ENCODE measurements around the gene AGAP1.
A peak's percentile ranks its signal among the peaks of the same experiment; 100 is the strongest.

The AGAP1 gene

DNA sequence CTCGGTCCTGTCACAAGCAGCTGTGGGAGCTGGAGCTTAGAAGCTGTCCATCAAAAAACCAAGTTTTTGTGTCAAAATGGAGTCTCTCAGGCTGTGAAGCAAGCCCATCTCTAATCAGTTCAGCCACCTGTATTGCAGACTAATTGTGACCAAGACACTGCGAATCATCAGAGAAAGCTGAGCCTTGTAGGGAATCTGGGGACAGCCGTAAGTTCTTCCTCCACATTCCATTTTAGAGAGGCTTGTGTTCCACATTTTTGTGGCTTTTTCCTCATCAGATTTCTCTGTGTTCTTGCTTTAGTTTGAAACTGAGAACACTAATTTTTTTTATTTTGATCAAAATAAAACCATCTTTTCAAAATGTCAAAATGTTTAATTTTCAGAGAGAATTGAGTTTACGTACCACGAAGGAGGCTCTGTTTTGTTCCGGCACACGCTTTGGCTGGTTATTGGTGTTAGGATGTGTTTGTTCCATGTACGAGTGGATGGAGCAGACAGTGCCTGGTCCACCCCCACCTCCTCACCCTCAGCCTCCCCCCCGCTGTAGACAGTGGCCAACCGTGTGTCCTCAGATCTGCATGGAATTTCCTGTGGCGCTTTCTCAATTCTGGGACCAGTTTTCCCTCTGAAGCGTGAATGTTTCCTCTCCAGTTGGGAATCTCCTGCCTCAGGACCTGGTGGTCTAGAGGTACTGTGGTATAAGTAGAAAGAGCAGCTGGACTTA is 140.8 kb downstream of the AGAP1 start:
- no peak for DNase-seq (ENCODE audit: low read depth, low spot score)

DNA sequence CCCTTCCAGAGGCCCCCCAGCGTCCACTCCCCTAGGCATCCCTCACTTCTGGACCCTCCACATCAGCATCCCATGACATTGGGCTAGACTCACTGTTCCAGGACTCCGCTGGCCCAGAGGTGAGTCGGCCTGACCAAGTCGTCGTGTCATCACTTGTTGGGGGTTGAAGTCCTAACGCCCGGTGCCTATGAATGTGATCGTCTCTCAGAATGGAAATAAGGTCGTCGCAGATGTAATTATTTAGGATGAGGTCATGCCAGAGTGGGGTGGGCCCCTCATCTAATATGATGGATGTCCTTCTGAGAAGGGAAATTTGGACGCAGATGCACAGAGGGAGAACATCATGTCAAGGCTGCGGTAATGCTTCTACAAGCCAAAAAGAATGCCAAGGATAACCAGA is 142.7 kb downstream of the AGAP1 start:
- no peak for DNase-seq (ENCODE audit: low read depth, low spot score)

DNA sequence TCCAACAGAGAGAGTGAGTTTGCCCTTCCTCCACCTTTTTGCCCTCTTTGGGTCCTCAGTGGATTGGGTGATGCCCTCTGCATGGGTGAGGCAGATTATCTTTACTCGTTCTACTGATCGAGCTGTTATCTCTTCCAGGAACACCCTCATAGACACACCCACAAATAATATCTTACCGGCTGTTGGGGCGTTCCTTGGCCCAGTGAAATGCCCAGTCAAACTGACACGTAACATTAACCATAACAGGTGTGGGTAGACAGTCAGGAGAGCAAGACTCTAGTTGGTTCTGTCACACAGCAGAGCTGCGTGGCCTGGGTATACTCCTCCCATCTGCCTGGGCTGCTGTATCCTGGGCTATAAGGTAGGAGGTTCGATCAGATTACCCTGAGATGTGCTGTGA is 144.1 kb downstream of the AGAP1 start:
- DNase-seq (ENCODE audit: low read depth, low spot score) = no peak

DNA sequence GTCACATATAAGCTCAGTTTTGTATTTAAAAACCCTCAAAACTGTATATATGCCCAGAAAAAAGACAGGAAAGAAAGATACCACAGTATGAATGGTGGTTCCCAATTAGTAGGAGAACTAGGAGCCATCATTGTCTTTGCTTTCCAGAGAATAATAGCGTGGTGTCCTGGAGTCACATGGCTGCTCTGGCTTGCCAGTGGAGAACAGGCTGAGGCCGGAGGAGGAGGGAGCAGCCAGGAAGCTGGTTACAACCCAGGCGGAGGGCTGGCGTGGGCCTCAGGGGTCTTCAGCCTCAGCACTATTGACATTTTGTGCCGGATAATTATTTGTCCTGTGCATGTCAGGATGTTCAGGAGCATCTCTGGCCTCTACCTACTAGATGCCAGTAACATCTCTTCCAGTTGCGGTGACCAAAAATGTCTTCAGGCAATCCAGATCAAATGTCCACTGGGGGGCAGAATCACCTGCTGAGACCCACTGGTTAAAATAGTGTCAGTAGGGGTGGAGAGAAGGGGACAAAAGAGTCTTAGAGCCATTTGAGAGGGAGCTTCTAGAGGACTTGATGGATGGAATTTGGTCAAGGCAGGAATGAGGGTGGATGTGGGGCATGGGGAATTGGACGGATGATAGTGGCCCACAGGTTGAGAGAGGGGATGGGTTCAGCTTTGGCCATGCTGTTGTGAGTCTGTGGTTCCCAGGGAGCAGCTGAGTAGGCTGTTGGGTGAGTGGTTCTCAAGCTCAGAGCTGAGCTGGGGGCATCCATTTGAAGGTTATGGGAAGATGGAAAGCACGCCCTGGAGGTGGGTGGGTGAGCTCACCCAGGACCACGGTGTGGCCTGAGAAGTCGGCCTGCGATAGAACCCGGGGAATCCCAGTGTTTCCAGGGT is 144.9 kb downstream of the AGAP1 start:
- no peak for DNase-seq (ENCODE audit: low read depth, low spot score)

DNA sequence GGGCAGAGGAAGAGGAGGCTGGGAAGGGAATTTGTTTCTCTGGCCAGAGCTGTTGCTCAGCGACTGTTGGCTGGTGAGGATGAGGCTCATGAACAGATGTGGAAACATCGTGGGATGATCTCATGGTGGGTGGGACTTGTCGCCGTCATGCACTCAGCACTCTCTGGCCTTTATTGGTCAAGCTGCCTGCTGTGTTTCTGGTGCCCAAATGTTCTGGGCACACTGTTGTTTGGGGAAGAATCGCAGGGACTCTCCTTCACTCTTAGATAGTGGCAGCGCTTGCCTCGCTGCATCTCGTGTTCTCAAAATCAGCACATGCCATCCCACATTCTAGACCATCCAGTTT is 145.6 kb downstream of the AGAP1 start:
- DNase-seq (ENCODE audit: low read depth, low spot score) = peak; percentile 55

DNA sequence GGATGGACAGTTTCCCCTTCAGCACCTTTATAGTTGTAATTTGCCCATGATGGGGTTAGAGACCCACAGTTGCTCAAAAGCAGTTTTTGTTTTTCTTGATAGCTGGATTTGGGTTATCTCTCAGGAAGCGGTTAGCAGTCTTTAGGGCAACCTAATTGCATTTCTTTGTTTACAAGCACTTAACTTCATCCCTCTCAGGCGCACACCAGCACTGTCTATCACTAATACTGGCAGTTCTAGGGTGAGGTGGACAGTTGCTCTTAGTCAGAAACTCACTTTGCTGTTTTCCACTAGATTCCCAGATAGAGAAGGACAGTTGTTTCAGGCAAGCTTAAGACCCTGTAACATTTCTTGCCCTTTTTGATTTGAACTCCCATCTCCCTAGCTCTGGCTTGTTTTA is 146.0 kb downstream of the AGAP1 start:
- DNase-seq (ENCODE audit: low read depth, low spot score) = no peak

DNA sequence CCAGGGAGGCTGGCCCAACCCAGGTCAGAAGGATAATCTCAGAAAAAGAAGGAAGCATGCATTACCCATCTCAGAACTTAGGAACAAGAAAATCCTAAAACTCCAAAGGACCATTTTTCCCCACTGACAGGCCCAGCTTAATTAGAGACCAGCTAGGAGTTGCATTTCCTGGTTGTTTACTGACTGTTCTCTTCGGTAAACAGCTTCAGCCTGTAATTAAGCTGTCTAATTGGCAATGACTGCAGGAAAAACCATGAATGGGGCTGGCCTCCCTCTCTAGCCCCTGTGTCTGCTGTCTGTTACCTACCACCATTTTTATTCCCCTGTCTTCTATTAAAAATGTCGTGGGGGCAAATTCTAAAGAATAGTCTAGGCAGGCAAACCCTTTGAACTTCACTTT is 146.5 kb downstream of the AGAP1 start:
- no peak for DNase-seq (ENCODE audit: low read depth, low spot score)

DNA sequence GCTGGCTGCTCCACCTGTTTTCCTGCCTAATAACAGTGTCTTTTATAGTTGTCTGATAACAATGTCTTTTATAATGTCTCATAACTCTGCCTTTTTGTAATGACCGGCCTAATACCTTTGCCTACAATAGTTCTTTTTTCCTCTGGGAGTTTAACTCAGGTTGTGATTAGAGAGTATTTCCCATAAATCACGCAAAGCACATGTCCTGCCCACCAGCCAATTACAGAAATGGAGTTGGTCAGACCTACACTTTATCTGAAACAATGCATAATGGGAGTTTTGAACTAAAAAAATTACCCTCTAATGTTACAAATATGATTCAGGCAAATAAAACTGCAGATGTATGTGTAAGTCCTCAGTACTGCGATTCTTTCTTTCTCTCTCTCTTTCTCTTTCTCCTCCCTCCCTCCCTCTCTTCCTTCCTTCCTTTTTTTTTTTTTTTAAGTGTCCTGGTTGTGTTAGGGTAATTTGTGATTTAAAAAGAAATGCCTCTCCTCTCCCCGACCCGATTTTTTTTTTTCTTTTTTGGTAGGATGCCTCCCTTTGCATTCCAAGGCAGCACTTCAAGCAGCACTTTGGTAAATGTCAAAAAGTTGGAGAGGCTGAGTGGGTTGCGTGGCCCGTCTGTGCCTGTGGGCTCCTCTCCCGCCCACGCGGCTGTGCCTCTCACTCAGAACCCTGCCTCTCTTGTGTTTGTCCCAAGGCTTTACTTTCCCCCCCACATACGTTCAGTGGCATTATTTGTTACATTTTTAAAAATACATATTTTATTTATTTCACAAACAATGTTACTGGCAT is 147.3 kb downstream of the AGAP1 start:
- DNase-seq (ENCODE audit: low read depth, low spot score) = no peak

DNA sequence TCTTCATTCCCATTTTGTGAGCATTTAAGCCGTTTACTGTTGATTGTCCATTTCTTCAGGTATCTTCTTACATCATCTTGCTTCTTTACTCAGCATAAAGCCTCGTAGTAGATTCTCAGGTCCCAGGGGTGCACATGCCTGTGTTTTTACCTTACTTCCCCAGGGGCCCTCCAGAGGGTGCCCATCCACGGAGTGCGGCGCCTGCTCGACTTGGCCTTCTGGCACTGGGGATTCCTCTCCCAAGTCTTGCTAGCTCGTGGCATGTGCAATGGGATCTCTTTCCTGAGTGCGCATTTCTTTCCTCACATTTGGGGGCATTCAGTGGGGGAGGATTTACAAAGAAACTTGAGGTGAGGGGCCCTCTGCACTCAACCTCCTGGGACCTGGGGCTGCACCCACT is 148.1 kb downstream of the AGAP1 start:
- DNase-seq (ENCODE audit: low read depth, low spot score) = no peak

DNA sequence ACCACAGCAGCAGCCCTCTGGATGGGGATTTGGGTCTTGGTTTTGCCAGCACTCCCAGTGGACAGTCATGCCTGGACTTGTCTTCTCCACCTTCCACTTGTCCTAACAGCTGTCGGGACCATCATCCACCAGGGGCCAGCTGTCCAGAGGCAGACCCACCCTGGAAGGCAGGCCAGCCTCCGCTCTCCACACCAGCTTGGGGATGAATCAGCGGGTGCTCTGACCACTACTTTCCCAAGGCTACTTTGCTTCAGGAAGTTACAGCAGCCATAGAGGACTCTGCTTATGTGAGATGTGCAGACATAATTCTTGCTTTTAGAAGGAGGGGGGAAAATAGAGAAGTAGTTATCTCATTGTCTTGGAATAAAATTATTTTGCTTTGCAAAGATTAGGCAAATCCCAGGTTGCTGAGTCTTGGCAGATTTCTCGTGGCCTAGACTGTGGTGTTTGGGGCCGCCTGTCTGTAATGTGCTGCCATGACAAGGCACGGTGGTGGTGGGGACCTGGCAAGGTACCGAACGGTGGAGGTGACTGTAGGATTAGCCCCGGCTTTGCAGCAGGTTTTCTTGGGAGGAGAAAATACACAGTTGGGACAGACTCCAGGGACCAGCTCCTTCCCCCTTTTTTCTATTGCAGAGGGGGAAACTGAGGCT is 148.7 kb downstream of the AGAP1 start:
- no peak for DNase-seq (ENCODE audit: low read depth, low spot score)

DNA sequence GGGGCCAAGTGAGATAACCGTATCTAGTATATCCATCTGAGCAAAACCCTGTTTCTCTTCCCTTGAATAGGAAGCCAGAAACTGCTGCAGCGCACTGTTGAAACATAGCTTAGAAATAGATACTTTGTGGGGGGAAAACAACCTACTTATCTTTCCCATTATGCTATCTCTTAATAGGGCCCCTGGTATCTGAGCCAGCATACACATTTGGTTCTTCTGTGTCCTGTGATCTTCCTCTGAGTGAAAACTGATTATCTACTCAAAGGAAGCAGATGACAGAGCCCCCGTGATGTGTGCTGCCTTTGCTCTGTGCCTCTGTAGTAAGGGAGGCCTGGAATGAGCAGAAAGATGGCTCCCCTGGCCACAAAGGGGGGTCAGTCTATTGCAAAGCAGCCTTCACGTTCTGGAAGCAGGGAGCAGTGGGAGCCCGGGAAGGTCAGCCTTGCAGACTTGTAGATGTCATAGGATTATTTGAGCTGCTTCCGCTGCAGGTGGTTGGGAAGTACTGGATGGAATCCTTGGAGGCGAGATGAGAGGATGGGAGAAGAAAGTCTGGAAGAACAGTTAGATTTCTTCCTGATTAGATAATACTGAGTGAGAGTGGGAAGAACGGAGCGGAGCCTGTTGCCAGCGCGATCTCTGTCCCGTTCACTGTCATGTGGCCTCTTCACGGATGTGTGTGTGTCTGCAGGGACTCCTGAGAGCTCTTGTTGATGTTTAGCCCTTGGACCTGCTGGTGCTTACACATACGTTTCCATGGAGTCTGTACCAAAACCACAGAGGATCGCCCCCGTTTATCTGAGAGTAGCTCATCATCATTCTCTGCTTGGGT is 150.1 kb downstream of the AGAP1 start:
- DNase-seq (ENCODE audit: low read depth, low spot score) = no peak

DNA sequence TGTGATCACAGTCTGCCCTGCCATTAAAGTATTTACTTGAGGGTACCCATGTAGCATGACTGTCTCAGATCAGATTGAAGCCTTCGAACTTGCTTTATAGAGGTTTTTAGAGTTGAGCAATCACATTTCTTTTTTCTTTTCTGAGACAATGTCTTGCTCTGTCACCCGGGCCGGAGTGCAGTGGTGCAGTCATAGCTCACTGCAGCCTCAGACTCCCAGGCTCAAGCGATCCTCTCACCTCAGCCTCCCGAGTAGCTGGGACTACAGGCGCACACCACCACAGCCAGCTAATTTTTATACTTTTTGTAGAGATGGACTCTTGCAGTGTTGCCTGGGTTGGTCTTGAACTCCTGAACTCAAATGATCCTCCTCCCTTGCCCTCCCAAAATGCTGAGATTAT is 153.4 kb downstream of the AGAP1 start:
- no peak for DNase-seq (ENCODE audit: low read depth, low spot score)

DNA sequence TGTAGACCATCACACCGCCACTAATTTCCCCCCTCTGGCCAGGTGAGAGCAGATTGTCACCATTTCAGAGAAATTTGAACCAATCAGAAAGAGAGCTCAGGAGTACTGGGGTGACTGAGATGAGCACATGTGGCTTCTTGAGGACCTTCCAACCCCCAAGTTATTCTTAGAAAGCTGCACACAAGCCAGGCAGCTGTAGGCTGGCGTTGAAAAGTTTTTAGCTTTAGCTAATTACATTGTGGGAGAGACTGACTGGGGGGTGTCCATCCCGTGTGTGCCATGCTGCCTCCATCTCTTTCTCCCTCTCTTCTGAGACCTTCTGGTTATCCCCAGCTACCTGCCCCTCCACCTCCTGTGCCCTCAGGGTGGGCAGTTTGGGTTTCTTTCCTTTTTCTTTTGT is 154.0 kb downstream of the AGAP1 start:
- no peak for DNase-seq (ENCODE audit: low read depth, low spot score)

DNA sequence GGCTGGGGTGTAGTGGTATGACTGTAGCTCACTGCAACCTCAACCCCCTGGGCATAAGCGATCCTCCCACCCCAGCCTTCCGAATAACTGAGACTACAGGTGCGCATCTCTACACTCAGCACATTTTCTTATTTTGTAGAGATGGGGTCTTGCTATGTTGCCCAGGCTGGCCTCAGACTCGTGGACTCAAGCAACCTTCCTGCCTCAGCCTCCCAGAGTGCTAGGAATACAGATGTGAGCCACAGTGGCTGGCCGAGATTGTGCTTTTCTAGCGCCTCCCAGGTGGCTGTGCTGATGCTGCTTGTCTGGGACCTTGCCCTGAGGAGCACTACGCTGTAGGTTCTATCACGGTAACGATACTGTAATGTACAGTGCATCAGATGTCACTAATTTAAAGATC is 155.6 kb downstream of the AGAP1 start:
- no peak for DNase-seq (ENCODE audit: low read depth, low spot score)

DNA sequence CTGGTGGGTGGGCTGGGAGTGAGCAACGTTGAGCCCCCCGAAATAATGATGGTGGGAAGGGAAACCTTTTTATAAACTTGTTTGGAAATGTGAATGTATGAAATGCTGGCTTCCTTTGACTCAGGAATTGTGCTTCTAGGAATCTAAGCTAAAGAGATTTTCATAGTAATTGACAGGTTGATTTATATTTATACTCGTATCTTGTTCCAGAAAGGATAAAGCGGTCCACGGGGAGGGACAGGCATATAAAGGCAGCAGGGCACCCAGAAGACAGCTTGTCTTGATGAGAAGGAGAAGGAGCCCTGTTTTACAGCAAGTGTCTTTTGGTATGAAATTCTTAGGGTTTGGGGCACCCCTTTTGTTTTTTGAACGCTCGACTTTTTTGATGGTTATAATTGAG is 157.8 kb downstream of the AGAP1 start:
- no peak for DNase-seq (ENCODE audit: low read depth, low spot score)

DNA sequence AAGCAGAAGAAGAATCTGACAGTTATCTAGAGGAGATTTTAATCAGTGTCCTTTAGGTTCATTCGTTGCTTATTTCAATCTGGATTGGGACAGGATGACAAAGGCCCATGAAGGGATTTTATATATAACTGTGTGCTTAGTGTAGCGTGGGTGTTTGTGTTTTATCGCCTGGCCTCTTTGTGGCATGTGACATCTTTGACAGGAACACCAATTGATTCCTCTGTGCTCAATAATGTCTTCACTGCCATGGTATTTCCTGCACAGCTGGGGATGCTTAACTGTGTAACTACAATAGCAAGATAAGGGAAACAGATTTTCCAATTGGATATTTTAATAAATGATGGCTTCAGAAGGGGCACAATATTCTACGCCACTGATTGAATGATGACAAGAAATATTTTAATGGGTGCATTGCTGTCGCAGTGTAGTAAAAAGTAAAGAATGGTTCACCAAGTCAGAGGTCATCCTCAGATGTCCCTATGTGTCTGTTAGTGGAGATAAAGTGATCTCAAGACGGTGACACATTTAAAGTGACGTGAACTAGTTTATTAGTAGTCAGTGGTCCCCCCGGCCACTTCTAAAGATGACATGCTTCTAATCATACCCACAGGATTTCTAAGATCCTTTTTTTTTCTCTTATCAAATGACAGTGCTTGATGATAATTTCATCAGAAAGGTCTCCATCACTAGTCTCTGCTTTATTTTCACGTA is 160.4 kb downstream of the AGAP1 start:
- DNase-seq (ENCODE audit: low read depth, low spot score) = no peak

DNA sequence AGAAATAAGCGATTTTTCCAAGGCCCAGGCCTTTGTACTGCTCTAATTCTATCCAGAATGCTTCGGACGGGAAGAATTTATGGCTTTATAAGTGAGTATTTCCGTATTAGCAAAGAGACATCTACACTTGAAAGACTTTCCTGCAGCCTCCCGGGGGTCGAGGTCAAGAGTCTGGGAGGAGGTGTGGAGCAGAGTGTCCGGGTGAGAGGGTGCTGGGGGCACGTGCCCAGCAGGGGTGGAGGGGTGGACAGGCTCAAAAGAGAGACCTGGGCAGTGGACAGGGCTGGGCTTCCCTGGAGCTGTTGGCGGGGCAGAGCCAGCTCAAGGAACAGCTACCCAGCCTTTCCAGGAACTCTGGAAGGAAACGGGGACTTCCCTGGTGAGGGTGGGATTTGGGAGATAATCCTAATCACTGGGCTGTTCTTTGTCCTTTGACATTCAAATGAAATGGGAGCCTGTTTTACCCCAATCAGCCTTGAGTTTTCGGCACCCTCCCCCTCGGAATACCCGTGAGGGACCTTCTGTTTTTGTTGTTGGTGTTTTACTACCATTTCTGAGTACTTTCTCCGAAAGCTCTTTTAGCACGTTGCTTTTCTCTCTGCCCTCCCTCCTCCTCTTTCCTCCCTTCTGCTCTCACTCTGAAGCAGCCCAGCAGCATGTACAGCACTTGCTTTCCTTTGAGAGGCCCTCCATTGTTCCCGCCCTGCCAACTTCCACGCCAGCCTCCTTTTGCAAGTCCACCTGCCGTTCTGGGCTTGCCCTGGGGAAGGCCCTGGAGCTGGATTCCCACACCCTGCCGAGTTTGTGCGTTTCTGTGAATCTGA is 164.7 kb downstream of the AGAP1 start:
- no peak for DNase-seq (ENCODE audit: low read depth, low spot score)

DNA sequence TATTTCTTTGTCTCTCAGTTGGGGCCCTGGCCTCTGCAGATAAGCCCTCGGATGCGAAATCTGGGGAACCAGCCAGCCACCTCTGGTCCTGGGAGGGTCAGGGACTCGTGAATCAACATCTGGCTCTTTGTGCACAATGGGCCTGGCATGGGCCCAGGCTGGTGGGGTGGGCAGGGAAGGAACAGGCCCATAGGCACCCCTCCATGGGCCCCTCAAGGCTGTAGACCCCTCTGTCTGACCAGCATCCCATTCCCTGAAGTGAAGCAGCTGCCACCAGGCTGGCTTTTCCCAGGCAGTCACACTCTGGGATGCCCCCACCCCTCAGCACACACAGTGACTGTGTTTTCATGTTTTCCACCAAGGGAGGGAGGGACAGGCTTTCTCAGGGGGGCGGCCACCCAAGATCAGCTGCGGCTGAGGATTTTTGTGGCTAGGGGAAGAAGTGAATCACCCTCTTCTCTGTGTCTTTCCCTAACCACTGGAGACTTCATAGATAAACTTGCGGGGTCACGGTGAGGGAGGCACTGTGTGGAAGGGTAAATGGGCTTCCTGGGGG is 166.0 kb downstream of the AGAP1 start:
- DNase-seq (ENCODE audit: low read depth, low spot score) = no peak

DNA sequence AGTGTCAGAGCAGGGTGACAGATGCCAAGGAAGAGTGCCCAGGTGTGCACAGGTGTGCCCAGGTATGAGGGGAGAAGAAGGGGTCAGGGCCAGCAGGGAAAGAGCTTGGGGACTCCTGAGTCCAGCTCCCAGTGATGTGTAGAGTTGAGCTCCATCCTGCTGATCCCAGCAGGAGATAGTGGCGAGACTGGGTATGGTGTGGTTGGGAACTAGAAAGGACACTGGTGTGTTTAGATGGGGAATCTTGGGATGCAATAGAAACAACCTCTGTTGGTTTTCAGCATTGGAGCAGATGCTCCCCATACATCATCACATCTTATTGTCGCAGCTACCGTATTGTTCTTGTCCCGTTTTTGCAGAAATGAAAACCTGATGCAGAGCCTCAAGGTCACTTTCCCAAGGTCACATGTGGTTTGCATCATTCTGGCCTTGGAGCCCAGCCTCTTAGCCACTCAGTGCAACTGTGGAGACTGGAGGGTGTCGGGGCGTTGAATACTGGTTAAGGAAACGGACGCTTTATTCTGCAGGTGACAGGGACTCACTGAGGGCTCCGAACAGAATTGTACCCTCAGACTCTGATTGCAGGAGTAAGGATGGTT is 166.7 kb downstream of the AGAP1 start:
- DNase-seq (ENCODE audit: low read depth, low spot score) = no peak
